DMS53 (cell line): ENCODE data around the gene LCE1E.

ENCODE experiments used
- DNase-seq: peaks from one replicate; lab custom pipeline; 2025; lab: John Stamatoyannopoulos, UW

Gene LCE1E

GRCh38 chr1:152786077-152786476 lies at the start of gene LCE1E:
Gene LCE1E, plus strand, starts transcription at chr1:152786257. Its CDS starts 1,043 bp downstream, at chr1:152787300.
- DNase-seq = no peak

- no peak for DNase-seq
These were observed 48.1 kb upstream of the LCE1E start for GRCh38 chr1:152737997-152738396.

GRCh38 chr1:152739841-152740240 lies 46.2 kb upstream of the LCE1E start:
- DNase-seq = no peak

- DNase-seq = no peak
These were observed 44.4 kb upstream of the LCE1E start for GRCh38 chr1:152741656-152742055.

- no peak for DNase-seq
These were observed 42.5 kb upstream of the LCE1E start for GRCh38 chr1:152743371-152744145.

- peak; percentile 33 for DNase-seq
These were observed 40.8 kb upstream of the LCE1E start for GRCh38 chr1:152745289-152745704.

- DNase-seq = no peak
These were observed 40.2 kb upstream of the LCE1E start for GRCh38 chr1:152745765-152746444.

- no peak for DNase-seq
These were observed 38.2 kb upstream of the LCE1E start for GRCh38 chr1:152747831-152748230.

- no peak for DNase-seq
These were observed 33.8 kb upstream of the LCE1E start for GRCh38 chr1:152752225-152752624.

GRCh38 chr1:152753586-152753985 lies 32.5 kb upstream of the LCE1E start:
- DNase-seq = no peak

GRCh38 chr1:152756872-152757271 lies 29.2 kb upstream of the LCE1E start:
- DNase-seq = peak; percentile 5

GRCh38 chr1:152757747-152758146 lies 28.3 kb upstream of the LCE1E start, which contains the start of gene KPRP:
Gene KPRP, plus strand, starts transcription at chr1:152758025. Its CDS starts 1,564 bp downstream, at chr1:152759589.
- no peak for DNase-seq

GRCh38 chr1:152758636-152759035 lies 27.4 kb upstream of the LCE1E start:
- DNase-seq = no peak

- no peak for DNase-seq
These were observed 26.4 kb upstream of the LCE1E start for GRCh38 chr1:152759453-152760173.

GRCh38 chr1:152760551-152761190 lies 25.4 kb upstream of the LCE1E start:
- no peak for DNase-seq

- DNase-seq = no peak
These were observed 24.3 kb upstream of the LCE1E start for GRCh38 chr1:152761609-152762213.

- DNase-seq = no peak
These were observed 17.1 kb upstream of the LCE1E start for GRCh38 chr1:152768847-152769533.

- no peak for DNase-seq
These were observed 15.6 kb upstream of the LCE1E start for GRCh38 chr1:152770411-152770810.

- DNase-seq = no peak
These were observed 11.2 kb upstream of the LCE1E start, which contains the start of gene LCE1F for GRCh38 chr1:152774875-152775274. Gene LCE1F, plus strand, starts transcription at chr1:152775140. Its CDS starts 1,232 bp downstream, at chr1:152776372.

GRCh38 chr1:152776361-152776760 lies 9.7 kb upstream of the LCE1E start:
- no peak for DNase-seq
